HepG2 (cell line): ENCODE data around the gene AGT. TPM values are rescaled to one million over a fixed set of nuclear protein-coding genes. Genes with fewer than 3 reads are reported as not detected.

ENCODE experiments used
- AKNA ChIP-seq: sonication (generic); formaldehyde crosslinking; IDR thresholded peaks from 2 replicates; pipeline ENCODE4 v1.4.0; 2020; ENCODE audit warnings: missing genetic modification reagents, borderline replicate concordance
- FOSL1 ChIP-seq: sonication (generic); formaldehyde crosslinking; IDR thresholded peaks from 2 replicates; pipeline ENCODE4 v1.9.0; 2021; ENCODE audit warnings: missing genetic modification reagents, borderline replicate concordance
- FOSL2 ChIP-seq: sonication (generic); formaldehyde crosslinking; IDR thresholded peaks from 2 replicates; pipeline ENCODE4 v1.4.0; 2020; ENCODE audit warnings: missing genetic modification reagents
- HMGXB4 ChIP-seq, 2 experiments: sonication (generic) in 1 of 2; formaldehyde crosslinking in 1 of 2; IDR thresholded peaks; 2 replicates each; pipeline versions ENCODE4 v1.4.0 to v1.6.1; 2018 to 2020; ENCODE audit warnings: missing genetic modification reagents in 2 of 2, borderline replicate concordance in 1 of 2, low read depth in 1 of 2, mild to moderate bottlenecking in 1 of 2, missing biosample characterization in 1 of 2
- HNF4A ChIP-seq: sonication (generic); formaldehyde crosslinking; IDR thresholded peaks from 2 replicates; pipeline ENCODE4 v1.4.0; 2020; ENCODE audit warnings: missing genetic modification reagents
- LCORL ChIP-seq, 2 experiments: fragments of 450-650 bp in 1 of 2; sonication (generic) in 1 of 2; formaldehyde crosslinking in 1 of 2; IDR thresholded peaks; 2 replicates each; pipeline versions ENCODE4 v1.5.0 to v1.6.1; 2017 to 2020; ENCODE audit warnings: antibody characterized with exemption in 1 of 2, missing genetic modification reagents in 1 of 2
- NR2F6 ChIP-seq, 2 experiments: IDR thresholded peaks; 2 replicates each; pipeline ENCODE4 v1.6.1; 2016; ENCODE audit warnings: antibody characterized with exemption in 1 of 2, mild to moderate bottlenecking in 1 of 2
- PCBP2 ChIP-seq: fragments of 200-400 bp; formaldehyde crosslinking; optimal IDR thresholded peaks from 2 replicates; pipeline ENCODE3; 2018; ENCODE audit warnings: low read length, low read depth; ENCODE audit not compliant: poor library complexity, severe bottlenecking
- RAD21 ChIP-seq: fragments of 450-650 bp; formaldehyde crosslinking; IDR thresholded peaks from 2 replicates; pipeline ENCODE4 v1.5.0; 2020; ENCODE audit warnings: mild to moderate bottlenecking
- SMC3 ChIP-seq: IDR thresholded peaks from 2 replicates; pipeline ENCODE4 v1.6.1; 2011; ENCODE audit warnings: low read length, improper control_type of control experiment
- ZFX ChIP-seq: sonication (generic); formaldehyde crosslinking; IDR thresholded peaks from 2 replicates; pipeline ENCODE4 v1.4.0; 2020; ENCODE audit warnings: mild to moderate bottlenecking, low read depth, missing genetic modification reagents, moderate library complexity
- ZNF253 ChIP-seq: sonication (generic); formaldehyde crosslinking; IDR thresholded peaks from 2 replicates; pipeline ENCODE4 v1.8.0; 2022; ENCODE audit warnings: mild to moderate bottlenecking, missing genetic modification reagents, borderline replicate concordance
- ZNF281 ChIP-seq: sonication (generic); formaldehyde crosslinking; IDR thresholded peaks from 2 replicates; pipeline ENCODE4 v1.4.0; 2020; ENCODE audit warnings: missing genetic modification reagents, borderline replicate concordance
- ZNF614 ChIP-seq: IDR thresholded peaks from 2 replicates; pipeline ENCODE4 v1.6.1; 2018; ENCODE audit warnings: missing biosample characterization, missing genetic modification reagents, inconsistent platforms, borderline replicate concordance
- polyA plus RNA-seq, 8 experiments: library from polyadenylated mRNA; depleted of rRNA in 3 of 8; stranded (reverse) in 7 of 8; unstranded in 1 of 8; fragments of >200 nt; fragmentation: Illumina TruSeq in 4 of 8; extraction: Trizol in 4 of 8; gene quantifications; 2 replicates each; pipeline versions ENCODE4 v1.2.1 to v1.2.3, GENCODE V29; 2011 to 2016; ENCODE audit warnings: low read depth in 4 of 8, missing spikeins in 1 of 8, mixed read lengths in 1 of 8; ENCODE audit not compliant: insufficient read depth in 1 of 8
- total RNA-seq, 5 experiments: library from RNA; depleted of rRNA; stranded (reverse); fragments of >200 nt; fragmentation: Illumina TruSeq; extraction: Trizol; gene quantifications; 2 replicates each; pipeline ENCODE4 v1.2.3, GENCODE V29; 2016; ENCODE audit warnings: low read depth in 1 of 5

Gene AGT
- total and polyA plus RNA-seq, 2 of the 13 experiments (the other 11 are each of a cell fraction or from before 2014, with no cell fraction given): 892 to 2,071 TPM

- TF ChIP-seq ZNF281 (CRISPR knock-in tag): peak; percentile 22; the same call in 1 of the 2 replicates
- 0 out of 2 replicates have a peak, but pooled peaks have one; percentile 4 for TF ChIP-seq FOSL2 (CRISPR knock-in tag)
- TF ChIP-seq SMC3: peak; percentile 53; the same call in 1 of the 2 replicates
- TF ChIP-seq HNF4A: 0 out of 2 replicates have a peak, but pooled peaks have one; percentile 13
- 0 out of 4 replicates have a peak, but pooled peaks of 1 of the 2 experiments have one; percentile 10 for TF ChIP-seq HMGXB4 (CRISPR knock-in tag; IDR thresholded peaks at IDR 0.05; ENCODE audit: borderline replicate concordance in 1 of 2, low read depth in 1 of 2)
- no peak for TF ChIP-seq FOSL1 (CRISPR knock-in tag)
- peak; percentile 23; the same call in 1 of the 2 replicates for TF ChIP-seq ZFX (CRISPR knock-in tag)
- TF ChIP-seq NR2F6 (IDR thresholded peaks at IDR 0.05): no peak; the same call in 1 of the 2 replicates
- TF ChIP-seq NR2F6 (CRISPR knock-in tag; IDR thresholded peaks at IDR 0.05): 0 out of 2 replicates have a peak, but pooled peaks have one; percentile 23
- TF ChIP-seq LCORL (IDR thresholded peaks at IDR 0.05): no peak
- TF ChIP-seq LCORL (CRISPR knock-in tag; IDR thresholded peaks at IDR 0.05): peak; percentile 47; the same call in 1 of the 2 replicates
- peak; percentile 45; the same call in 1 of the 2 replicates for TF ChIP-seq ZNF614 (CRISPR knock-in tag)
- no peak for TF ChIP-seq PCBP2
- TF ChIP-seq ZNF253 (CRISPR knock-in tag): no peak
- TF ChIP-seq AKNA (CRISPR knock-in tag): no peak
- TF ChIP-seq RAD21 (CRISPR knock-in tag): peak; percentile 45
Observed at GRCh38 chr1:230715510-230715909, 1.6 kb upstream of the AGT start (continued).
